A549 (cell line): ENCODE results near the gene PPP2R2C. TPM values are rescaled to one million over a fixed set of nuclear protein-coding genes. Genes with fewer than 3 reads are reported as not detected.

Experiments used
- ATAC-seq, 2 experiments: fragments of 200-7000 bp in 1 of 2; fragments of >200 bp in 1 of 2; cut with Nextera tagmentation in 1 of 2; cut with Tn5 transposase in 1 of 2; 3 replicates each; pipeline versions ENCODE4 v1.8.0 to v1.9.1; 2018 to 2020; ENCODE audit warnings: mild to moderate bottlenecking in 1 of 2, moderate library complexity in 1 of 2
- CTCF ChIA-PET: fragments of 300-600 bp; sonication (Branson Sonifier 250); formaldehyde crosslinking; extraction: SDS; loops from one replicate; lab custom pipeline; 2021; ENCODE audit warnings: antibody characterized with exemption, inconsistent platforms; lab: Yijun Ruan, JAX
- POLR2A ChIA-PET: fragments of 350-600 bp; formaldehyde crosslinking; extraction: SDS; loops from one replicate; lab custom pipeline; 2021; ENCODE audit warnings: antibody characterized with exemption, inconsistent platforms; lab: Yijun Ruan, JAX
- DNase-seq, 2 experiments: peaks; one replicate each; pipeline versions ENCODE4 v3.0.0 to v3.0.0-alpha.2; 2011 to 2016; ENCODE audit warnings: low read depth in 1 of 2, low spot score in 1 of 2
- FAIRE-seq: peaks from 2 replicates; lab custom pipeline; 2011; peaks lifted over from hg19 to GRCh38; lab: Jason Lieb, UNC
- H3K27ac ChIP-seq, 2 experiments: fragments of >200 bp; sonication (Bioruptor Twin); formaldehyde crosslinking; 3 replicates each; pipeline ENCODE4 v1.5.1; 2016 to 2017
- H3K4me1 ChIP-seq: fragments of >200 bp; sonication (Bioruptor Twin); formaldehyde crosslinking; 3 replicates; pipeline ENCODE4 v1.6.1; 2016
- H3K4me2 ChIP-seq: fragments of >200 bp; sonication (Bioruptor Twin); formaldehyde crosslinking; 3 replicates; pipeline ENCODE4 v1.6.1; 2016
- H3K4me3 ChIP-seq: fragments of >200 bp; sonication (Bioruptor Twin); formaldehyde crosslinking; 3 replicates; pipeline ENCODE4 v1.5.1; 2016
- H3K9me3 ChIP-seq: fragments of >200 bp; sonication (Bioruptor Twin); formaldehyde crosslinking; 3 replicates; pipeline ENCODE4 v1.6.1; 2016
- BHLHE40 ChIP-seq: IDR thresholded peaks from 2 replicates; pipeline ENCODE4 v1.6.1; 2012; ENCODE audit warnings: low read depth, low read length, inconsistent platforms
- ESRRA ChIP-seq: fragments of 150-350 bp; IDR thresholded peaks from 2 replicates; pipeline ENCODE4 v1.6.1; 2014; ENCODE audit warnings: mild to moderate bottlenecking, low read length, borderline replicate concordance
- GATA3 ChIP-seq: IDR thresholded peaks from 2 replicates; pipeline ENCODE4 v1.6.1; 2012; ENCODE audit warnings: borderline replicate concordance
- HOXB13 ChIP-seq: fragments of 250-450 bp; sonication (Bioruptor Pico); IDR thresholded peaks from 2 replicates; pipeline ENCODE4 v1.5.0; 2020; ENCODE audit warnings: low read depth, mild to moderate bottlenecking, moderate library complexity
- KDM1A ChIP-seq: fragments of 200-600 bp; sonication (generic); IDR thresholded peaks from 2 replicates; pipeline ENCODE4 v1.6.1; 2016; ENCODE audit warnings: low read depth, mild to moderate bottlenecking
- MAFK ChIP-seq: fragments of 450-650 bp; IDR thresholded peaks from 2 replicates; pipeline ENCODE4 v1.6.1; 2014; ENCODE audit not compliant: partially characterized antibody
- NFE2L2 ChIP-seq: fragments of 150-350 bp; conservative IDR thresholded peaks from 2 replicates; pipeline ENCODE4 v1.6.1; 2014; ENCODE audit warnings: low read length
- POLR2AphosphoS2 ChIP-seq: conservative IDR thresholded peaks from 2 replicates; pipeline ENCODE4 v1.6.1; 2012; ENCODE audit warnings: low read length, improper control_type of control experiment, inconsistent platforms
- RARB ChIP-seq: fragments of 250-450 bp; sonication (Bioruptor Pico); IDR thresholded peaks from 2 replicates; pipeline ENCODE4 v1.8.0; 2021; ENCODE audit warnings: mild to moderate bottlenecking, moderate library complexity
- SMC3 ChIP-seq: fragments of >200 bp; sonication (Bioruptor Twin); formaldehyde crosslinking; IDR thresholded peaks from 3 replicates; pipeline ENCODE4 v1.6.1; 2018; ENCODE audit warnings: inconsistent platforms
- TP53 ChIP-seq: fragments of 250-450 bp; sonication (Bioruptor Pico); IDR thresholded peaks from 2 replicates; pipeline ENCODE4 v1.5.0; 2021; ENCODE audit warnings: mild to moderate bottlenecking, moderate library complexity
- ZSCAN20 ChIP-seq: fragments of 250-450 bp; sonication (Bioruptor Pico); IDR thresholded peaks from 2 replicates; pipeline ENCODE4 v1.8.0; 2022; ENCODE audit warnings: mild to moderate bottlenecking, moderate library complexity
- WGBS: methylation state at CpG from one replicate; pipeline ENCODE4 v1.1.6; 2017; ENCODE audit errors: missing lambda C conversion rate; 5-methylcytosine and 5-hydroxymethylcytosine counted together
- polyA plus RNA-seq, 4 experiments: library from polyadenylated mRNA; depleted of rRNA in 3 of 4; stranded (reverse); fragments of >200 nt; fragmentation: RNase III in 1 of 4; extraction: RNeasy Plus Mini Kit Qiagen cat#74134 plus additional on column Dnase treatment in 1 of 4; gene quantifications; 2 replicates in 3 of 4; 3 replicates in 1 of 4; pipeline ENCODE4 v1.2.3, GENCODE V29; 2011 to 2017
- TF ChIP-seq, protein P1 (sequence below): fragments of >200 bp; sonication (Bioruptor Twin); formaldehyde crosslinking; IDR thresholded peaks from 3 replicates; pipeline ENCODE4 v1.5.1; 2016
- TF ChIP-seq, protein P2 (sequence below): IDR thresholded peaks from 2 replicates; pipeline ENCODE4 v1.6.1; 2012; ENCODE audit warnings: low read depth, borderline replicate concordance
- TF ChIP-seq, protein P3 (sequence below): fragments of 250-450 bp; sonication (Bioruptor Pico); IDR thresholded peaks from 2 replicates; pipeline ENCODE4 v1.5.0; 2021; ENCODE audit warnings: mild to moderate bottlenecking, moderate library complexity, borderline replicate concordance
- TF ChIP-seq, protein P4 (sequence below): fragments of 200-600 bp; sonication (generic); IDR thresholded peaks from 2 replicates; pipeline ENCODE4 v1.6.1; 2016; ENCODE audit warnings: antibody characterized with exemption, mild to moderate bottlenecking, moderate library complexity
- TF ChIP-seq, protein P5 (sequence below): fragments of >200 bp; sonication (Bioruptor Twin); formaldehyde crosslinking; IDR thresholded peaks from 2 replicates; pipeline ENCODE4 v1.6.1; 2016

The PPP2R2C gene
- polyA plus RNA-seq, 2 of the 4 experiments (the other 2 are of a cell fraction), result 23.9 to 29.4 TPM

DNA sequence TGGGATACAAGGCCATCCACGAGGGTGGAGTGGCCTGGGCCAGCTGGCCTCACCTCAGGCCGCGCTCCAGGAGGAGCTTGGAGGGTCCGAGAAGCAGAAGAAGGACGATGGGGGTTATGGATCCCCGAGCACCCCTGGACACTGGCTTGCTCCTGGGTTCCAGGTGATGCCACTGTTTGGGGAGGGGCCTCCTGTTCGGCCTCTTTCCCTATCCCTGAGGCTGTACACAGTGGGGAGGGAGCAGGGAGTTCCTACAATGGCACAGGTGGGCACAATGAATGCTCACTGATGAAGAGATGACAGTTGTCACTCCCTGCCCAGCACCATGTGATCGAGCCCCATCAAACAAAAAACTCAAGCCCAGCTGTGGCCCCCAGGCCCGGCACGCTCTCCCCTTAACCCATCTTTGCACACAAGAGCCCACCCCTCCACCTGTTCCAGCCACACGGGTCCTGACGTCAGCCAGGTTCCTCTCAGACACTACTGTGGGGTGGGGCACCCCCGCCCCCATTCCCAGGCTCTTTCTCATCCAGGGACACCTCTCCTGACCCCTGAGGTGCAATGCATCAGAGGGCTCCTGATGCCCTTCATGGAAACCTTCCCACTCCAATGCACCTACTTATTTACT lies 132.5 kb downstream of the PPP2R2C start:
- ATAC-seq (no peak), DNase-seq (no peak), FAIRE-seq (no peak)
- H3K9me3 ChIP-seq, result no peaks in the 10 kb centered on the region
- H3K4me3 ChIP-seq, result no peak overlapping the region
- H3K4me1 ChIP-seq, result peaks cover 18% of the 10 kb centered on the region
- TF ChIP-seq BHLHE40 (no peak), POLR2AphosphoS2 (no peak), TP53 (CRISPR knock-in tag) (no peak), SMC3 (no peak), GATA3 (no peak), KDM1A (no peak), HOXB13 (CRISPR knock-in tag) (no peak), NFE2L2 (no peak), MAFK (no peak), ZSCAN20 (no peak), ESRRA (no peak), RARB (no peak)
- TF ChIP-seq, protein P1, sequence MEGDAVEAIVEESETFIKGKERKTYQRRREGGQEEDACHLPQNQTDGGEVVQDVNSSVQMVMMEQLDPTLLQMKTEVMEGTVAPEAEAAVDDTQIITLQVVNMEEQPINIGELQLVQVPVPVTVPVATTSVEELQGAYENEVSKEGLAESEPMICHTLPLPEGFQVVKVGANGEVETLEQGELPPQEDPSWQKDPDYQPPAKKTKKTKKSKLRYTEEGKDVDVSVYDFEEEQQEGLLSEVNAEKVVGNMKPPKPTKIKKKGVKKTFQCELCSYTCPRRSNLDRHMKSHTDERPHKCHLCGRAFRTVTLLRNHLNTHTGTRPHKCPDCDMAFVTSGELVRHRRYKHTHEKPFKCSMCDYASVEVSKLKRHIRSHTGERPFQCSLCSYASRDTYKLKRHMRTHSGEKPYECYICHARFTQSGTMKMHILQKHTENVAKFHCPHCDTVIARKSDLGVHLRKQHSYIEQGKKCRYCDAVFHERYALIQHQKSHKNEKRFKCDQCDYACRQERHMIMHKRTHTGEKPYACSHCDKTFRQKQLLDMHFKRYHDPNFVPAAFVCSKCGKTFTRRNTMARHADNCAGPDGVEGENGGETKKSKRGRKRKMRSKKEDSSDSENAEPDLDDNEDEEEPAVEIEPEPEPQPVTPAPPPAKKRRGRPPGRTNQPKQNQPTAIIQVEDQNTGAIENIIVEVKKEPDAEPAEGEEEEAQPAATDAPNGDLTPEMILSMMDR, result no peak
- TF ChIP-seq, protein P2, sequence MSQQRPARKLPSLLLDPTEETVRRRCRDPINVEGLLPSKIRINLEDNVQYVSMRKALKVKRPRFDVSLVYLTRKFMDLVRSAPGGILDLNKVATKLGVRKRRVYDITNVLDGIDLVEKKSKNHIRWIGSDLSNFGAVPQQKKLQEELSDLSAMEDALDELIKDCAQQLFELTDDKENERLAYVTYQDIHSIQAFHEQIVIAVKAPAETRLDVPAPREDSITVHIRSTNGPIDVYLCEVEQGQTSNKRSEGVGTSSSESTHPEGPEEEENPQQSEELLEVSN, result no peak
- TF ChIP-seq, protein P3, sequence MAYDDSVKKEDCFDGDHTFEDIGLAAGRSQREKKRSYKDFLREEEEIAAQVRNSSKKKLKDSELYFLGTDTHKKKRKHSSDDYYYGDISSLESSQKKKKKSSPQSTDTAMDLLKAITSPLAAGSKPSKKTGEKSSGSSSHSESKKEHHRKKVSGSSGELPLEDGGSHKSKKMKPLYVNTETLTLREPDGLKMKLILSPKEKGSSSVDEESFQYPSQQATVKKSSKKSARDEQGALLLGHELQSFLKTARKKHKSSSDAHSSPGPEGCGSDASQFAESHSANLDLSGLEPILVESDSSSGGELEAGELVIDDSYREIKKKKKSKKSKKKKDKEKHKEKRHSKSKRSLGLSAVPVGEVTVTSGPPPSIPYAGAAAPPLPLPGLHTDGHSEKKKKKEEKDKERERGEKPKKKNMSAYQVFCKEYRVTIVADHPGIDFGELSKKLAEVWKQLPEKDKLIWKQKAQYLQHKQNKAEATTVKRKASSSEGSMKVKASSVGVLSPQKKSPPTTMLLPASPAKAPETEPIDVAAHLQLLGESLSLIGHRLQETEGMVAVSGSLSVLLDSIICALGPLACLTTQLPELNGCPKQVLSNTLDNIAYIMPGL, result no peak
- TF ChIP-seq, protein P4, sequence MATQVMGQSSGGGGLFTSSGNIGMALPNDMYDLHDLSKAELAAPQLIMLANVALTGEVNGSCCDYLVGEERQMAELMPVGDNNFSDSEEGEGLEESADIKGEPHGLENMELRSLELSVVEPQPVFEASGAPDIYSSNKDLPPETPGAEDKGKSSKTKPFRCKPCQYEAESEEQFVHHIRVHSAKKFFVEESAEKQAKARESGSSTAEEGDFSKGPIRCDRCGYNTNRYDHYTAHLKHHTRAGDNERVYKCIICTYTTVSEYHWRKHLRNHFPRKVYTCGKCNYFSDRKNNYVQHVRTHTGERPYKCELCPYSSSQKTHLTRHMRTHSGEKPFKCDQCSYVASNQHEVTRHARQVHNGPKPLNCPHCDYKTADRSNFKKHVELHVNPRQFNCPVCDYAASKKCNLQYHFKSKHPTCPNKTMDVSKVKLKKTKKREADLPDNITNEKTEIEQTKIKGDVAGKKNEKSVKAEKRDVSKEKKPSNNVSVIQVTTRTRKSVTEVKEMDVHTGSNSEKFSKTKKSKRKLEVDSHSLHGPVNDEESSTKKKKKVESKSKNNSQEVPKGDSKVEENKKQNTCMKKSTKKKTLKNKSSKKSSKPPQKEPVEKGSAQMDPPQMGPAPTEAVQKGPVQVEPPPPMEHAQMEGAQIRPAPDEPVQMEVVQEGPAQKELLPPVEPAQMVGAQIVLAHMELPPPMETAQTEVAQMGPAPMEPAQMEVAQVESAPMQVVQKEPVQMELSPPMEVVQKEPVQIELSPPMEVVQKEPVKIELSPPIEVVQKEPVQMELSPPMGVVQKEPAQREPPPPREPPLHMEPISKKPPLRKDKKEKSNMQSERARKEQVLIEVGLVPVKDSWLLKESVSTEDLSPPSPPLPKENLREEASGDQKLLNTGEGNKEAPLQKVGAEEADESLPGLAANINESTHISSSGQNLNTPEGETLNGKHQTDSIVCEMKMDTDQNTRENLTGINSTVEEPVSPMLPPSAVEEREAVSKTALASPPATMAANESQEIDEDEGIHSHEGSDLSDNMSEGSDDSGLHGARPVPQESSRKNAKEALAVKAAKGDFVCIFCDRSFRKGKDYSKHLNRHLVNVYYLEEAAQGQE, result no peak
- TF ChIP-seq, protein P5, sequence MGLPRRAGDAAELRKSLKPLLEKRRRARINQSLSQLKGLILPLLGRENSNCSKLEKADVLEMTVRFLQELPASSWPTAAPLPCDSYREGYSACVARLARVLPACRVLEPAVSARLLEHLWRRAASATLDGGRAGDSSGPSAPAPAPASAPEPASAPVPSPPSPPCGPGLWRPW, result no peak
- ChIA-PET POLR2A (no interaction called here), CTCF (interaction anchor here (0.7 to 9.1 kb wide), 4 partner anchors 7 to 91 kb away, joined by 3 to 82 read pairs (median 12); no protein-coding TSS in a partner anchor)
- WGBS, result 92% methylated on average over 10 of the region's 13 CpGs
- no peak overlapping the region for H3K27ac ChIP-seq
- H3K4me2 ChIP-seq, result no peak overlapping the region
